CD4-positive, alpha-beta T cell (primary cell): ENCODE data around the gene NHSL2. TPM values are rescaled to one million over a fixed set of nuclear protein-coding genes. Genes with fewer than 3 reads are reported as not detected.

Experiments
- ATAC-seq: fragments of 200-7000 bp; cut with Tn5 transposase; one replicate; pipeline ENCODE4 v1.10.0; 2022; ENCODE audit warnings: mild to moderate bottlenecking; ENCODE audit not compliant: poor library complexity
- CTCF ChIA-PET: fragments of 350-600 bp; sonication (Branson Sonifier 250); formaldehyde crosslinking; loops from one replicate; lab custom pipeline; 2021; ENCODE audit warnings: antibody characterized with exemption, inconsistent platforms; lab: Charles Lee
- POLR2A ChIA-PET: fragments of 350-600 bp; sonication (Branson Sonifier 250); formaldehyde crosslinking; loops from one replicate; lab custom pipeline; 2021; ENCODE audit warnings: antibody characterized with exemption, inconsistent platforms; lab: Charles Lee
- DNase-seq, 14 experiments: peaks; one replicate each; pipeline ENCODE4 v3.0.0-alpha.2; 2013 to 2020; ENCODE audit warnings: mixed read lengths in 2 of 14
- H3K27ac ChIP-seq, 2 donors: one replicate each; pipeline versions ENCODE4 v1.5.1 to v1.7.0; 2013; ENCODE audit warnings: low read length in 2 of 2, low read depth in 1 of 2, mild to moderate bottlenecking in 1 of 2
- H3K27me3 ChIP-seq, 2 experiments: 1 replicate in 1 of 2; 2 replicates in 1 of 2; pipeline versions ENCODE4 v1.6.1 to v1.7.0; 2013; ENCODE audit warnings: low read length in 2 of 2, control low read depth in 1 of 2, mild to moderate bottlenecking in 1 of 2, moderate library complexity in 1 of 2; ENCODE audit not compliant: insufficient read depth in 2 of 2, control insufficient read depth in 1 of 2
- H3K36me3 ChIP-seq: one replicate; pipeline ENCODE4 v1.6.1; 2013; ENCODE audit warnings: low read length, control low read depth; ENCODE audit not compliant: insufficient read depth
- H3K4me1 ChIP-seq: one replicate; pipeline ENCODE4 v1.6.1; 2013; ENCODE audit warnings: low read length, control low read depth; ENCODE audit not compliant: insufficient read depth
- H3K4me3 ChIP-seq: one replicate; pipeline ENCODE4 v1.5.1; 2013; ENCODE audit warnings: mild to moderate bottlenecking, low read length, moderate library complexity
- H3K9me3 ChIP-seq, 2 experiments: 1 replicate in 1 of 2; 2 replicates in 1 of 2; pipeline versions ENCODE4 v1.6.1 to v1.7.0; 2013; ENCODE audit warnings: low read length in 2 of 2, mild to moderate bottlenecking in 2 of 2, control low read depth in 1 of 2, moderate library complexity in 1 of 2; ENCODE audit not compliant: control insufficient read depth in 1 of 2, insufficient read depth in 1 of 2
- H3K27ac Mint-ChIP-seq: one replicate; pipeline ENCODE4 v1.8.0; 2020; ENCODE audit warnings: mixed read lengths
- H3K27me3 Mint-ChIP-seq: one replicate; pipeline ENCODE4 v1.8.0; 2021; ENCODE audit warnings: mixed read lengths
- H3K36me3 Mint-ChIP-seq: one replicate; pipeline ENCODE4 v1.8.0; 2021; ENCODE audit warnings: low read depth, mixed read lengths
- H3K4me1 Mint-ChIP-seq: one replicate; pipeline ENCODE4 v1.8.0; 2021; ENCODE audit warnings: low read depth, mixed read lengths
- H3K4me3 Mint-ChIP-seq: one replicate; pipeline ENCODE4 v1.8.0; 2020; ENCODE audit warnings: mild to moderate bottlenecking, mixed read lengths
- H3K9me3 Mint-ChIP-seq: one replicate; pipeline ENCODE4 v1.8.0; 2020; ENCODE audit warnings: mixed read lengths
- intact Hi-C, 2 experiments: fragments of 100-400 bp; cut with DNase I in 1 of 2; cut with micrococcal nuclease in 1 of 2; formaldehyde crosslinking; loops; one replicate each; pipeline versions ENCODE4 v1.15.1 to v1.9.0; 2023 to 2025; cut with DNase I, micrococcal nuclease
- total RNA-seq, 174 experiments: library from RNA in 2 of 174; stranded (reverse) in 2 of 174; gene quantifications; one replicate each; pipeline ENCODE4 v1.2.3 and lab custom pipeline; 2021 to 2026
- TF ChIP-seq, protein P1 (sequence below): fragments of 200-600 bp; IDR thresholded peaks from one replicate; pipeline ENCODE4 v1.8.0; 2022; ENCODE audit warnings: antibody characterized with exemption, mild to moderate bottlenecking

Gene NHSL2
- total RNA-seq, 2 experiments from 2014 or later = 1.3 to 1.5 TPM

DNA sequence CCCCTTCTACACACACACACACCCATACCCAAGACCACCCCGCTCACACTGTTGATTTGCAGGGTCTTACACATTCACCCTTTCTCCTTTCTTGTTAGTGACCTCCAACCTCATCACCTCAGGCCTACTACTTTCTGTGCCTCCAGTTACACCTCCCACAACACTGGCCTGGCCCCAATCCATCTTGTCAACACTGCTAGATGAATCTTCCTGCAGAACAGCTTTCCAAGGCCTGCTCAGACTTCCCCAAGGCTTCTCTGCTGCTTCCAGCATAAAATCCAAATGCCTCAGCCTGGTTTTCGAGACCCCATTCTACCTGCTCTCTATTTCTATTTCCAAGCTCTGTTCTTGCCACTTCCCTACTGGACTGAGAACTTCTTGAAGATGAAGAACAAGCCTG is 79.9 kb downstream of the NHSL2 start:
- intact Hi-C loops = no loop called here
- Mint-ChIP-seq H3K4me3 (no peak overlapping the region), H3K27me3 (no peaks in the 10 kb centered on the region), H3K27ac (no peak overlapping the region), H3K9me3 (no peaks in the 10 kb centered on the region), H3K4me1 (peaks cover 12% of the 10 kb centered on the region), H3K36me3 (no peaks in the 10 kb centered on the region)
- H3K4me3 ChIP-seq = no peak overlapping the region
- no peaks in the 10 kb centered on the region for H3K27me3 ChIP-seq
- no peak for DNase-seq
- H3K4me1 ChIP-seq = peaks cover 25% of the 10 kb centered on the region
- H3K36me3 ChIP-seq = no peaks in the 10 kb centered on the region
- no peaks in the 10 kb centered on the region for H3K9me3 ChIP-seq
- TF ChIP-seq, protein P1, sequence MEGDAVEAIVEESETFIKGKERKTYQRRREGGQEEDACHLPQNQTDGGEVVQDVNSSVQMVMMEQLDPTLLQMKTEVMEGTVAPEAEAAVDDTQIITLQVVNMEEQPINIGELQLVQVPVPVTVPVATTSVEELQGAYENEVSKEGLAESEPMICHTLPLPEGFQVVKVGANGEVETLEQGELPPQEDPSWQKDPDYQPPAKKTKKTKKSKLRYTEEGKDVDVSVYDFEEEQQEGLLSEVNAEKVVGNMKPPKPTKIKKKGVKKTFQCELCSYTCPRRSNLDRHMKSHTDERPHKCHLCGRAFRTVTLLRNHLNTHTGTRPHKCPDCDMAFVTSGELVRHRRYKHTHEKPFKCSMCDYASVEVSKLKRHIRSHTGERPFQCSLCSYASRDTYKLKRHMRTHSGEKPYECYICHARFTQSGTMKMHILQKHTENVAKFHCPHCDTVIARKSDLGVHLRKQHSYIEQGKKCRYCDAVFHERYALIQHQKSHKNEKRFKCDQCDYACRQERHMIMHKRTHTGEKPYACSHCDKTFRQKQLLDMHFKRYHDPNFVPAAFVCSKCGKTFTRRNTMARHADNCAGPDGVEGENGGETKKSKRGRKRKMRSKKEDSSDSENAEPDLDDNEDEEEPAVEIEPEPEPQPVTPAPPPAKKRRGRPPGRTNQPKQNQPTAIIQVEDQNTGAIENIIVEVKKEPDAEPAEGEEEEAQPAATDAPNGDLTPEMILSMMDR = no peak
- ChIA-PET CTCF (no interaction called here), POLR2A (no interaction called here)
- ATAC-seq = no peak
- no peak overlapping the region for H3K27ac ChIP-seq

DNA sequence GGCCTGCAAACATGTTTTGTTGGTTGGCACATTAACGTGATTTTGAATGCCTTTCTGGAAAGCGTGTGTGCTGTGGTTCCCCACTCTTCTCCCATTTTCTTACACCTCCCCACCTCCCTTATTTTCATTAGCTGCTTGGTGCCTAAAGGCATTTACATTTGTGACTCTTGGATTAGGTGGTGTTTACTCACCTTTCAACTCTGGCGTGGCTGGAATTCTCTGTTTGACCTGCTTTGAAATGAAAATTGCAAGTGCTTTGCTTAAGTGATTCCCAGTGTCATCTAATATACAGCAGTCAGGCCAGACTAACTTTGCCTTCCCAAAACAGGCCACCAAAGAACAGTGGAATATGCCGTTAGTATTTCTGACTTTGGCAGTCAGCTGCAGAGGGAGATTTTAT is 80.5 kb downstream of the NHSL2 start:
- no peak overlapping the region for H3K4me3 Mint-ChIP-seq
- H3K9me3 ChIP-seq = no peaks in the 10 kb centered on the region
- no peak for DNase-seq
- peaks cover 12% of the 10 kb centered on the region for H3K4me1 Mint-ChIP-seq
- no peak overlapping the region for H3K27ac Mint-ChIP-seq
- H3K4me1 ChIP-seq = peaks cover 25% of the 10 kb centered on the region
- H3K36me3 Mint-ChIP-seq = no peaks in the 10 kb centered on the region
- H3K36me3 ChIP-seq = no peaks in the 10 kb centered on the region
- ChIA-PET POLR2A (no interaction called here), CTCF (no interaction called here)
- intact Hi-C loops = no loop called here
- no peak overlapping the region for H3K4me3 ChIP-seq
- no peaks in the 10 kb centered on the region for H3K9me3 Mint-ChIP-seq
- ATAC-seq = no peak
- H3K27me3 Mint-ChIP-seq = no peaks in the 10 kb centered on the region
- TF ChIP-seq, protein P1 = no peak
- H3K27me3 ChIP-seq = no peaks in the 10 kb centered on the region
- H3K27ac ChIP-seq = no peak overlapping the region

DNA sequence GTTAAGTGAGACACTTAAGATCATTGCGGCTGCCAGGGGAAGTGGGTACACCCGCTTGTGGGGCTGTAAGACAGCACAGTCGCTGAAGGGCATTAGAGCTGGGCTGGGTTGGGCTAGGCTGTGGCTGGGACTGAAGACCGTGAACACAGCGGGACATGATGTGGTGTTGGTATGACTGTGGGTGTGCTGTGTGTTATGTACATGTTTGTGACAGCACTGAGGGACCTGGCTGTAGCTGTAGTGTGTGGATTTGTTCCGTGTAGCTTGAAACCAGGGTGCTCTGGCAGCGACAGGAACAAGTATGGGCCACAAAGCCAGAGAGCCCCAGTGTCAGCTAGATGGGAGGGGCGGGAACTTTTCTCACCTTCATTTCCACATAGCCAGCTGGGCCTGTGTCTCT is 82.1 kb downstream of the NHSL2 start:
- H3K27me3 Mint-ChIP-seq = no peaks in the 10 kb centered on the region
- peak overlapping the region; percentile 45 for H3K4me3 Mint-ChIP-seq
- Histone ChIP-seq H3K9me3 (no peaks in the 10 kb centered on the region), H3K4me1 (peaks cover 25% of the 10 kb centered on the region), H3K27ac (no peak overlapping the region), H3K36me3 (no peaks in the 10 kb centered on the region), H3K27me3 (no peaks in the 10 kb centered on the region), H3K4me3 (no peak overlapping the region)
- ATAC-seq (peak; percentile 96), DNase-seq (peak; percentile 18 to 79 (median 33))
- intact Hi-C loops = no loop called here
- CTCF ChIA-PET = interaction anchor here (0.7 kb wide), 1 partner anchor 82 kb away, joined by 3 read pairs; the partner anchor contains the start of gene NHSL2
- H3K27ac Mint-ChIP-seq = peak overlapping the region; percentile 24
- no peaks in the 10 kb centered on the region for H3K36me3 Mint-ChIP-seq
- TF ChIP-seq, protein P1 = no peak
- H3K9me3 Mint-ChIP-seq = no peaks in the 10 kb centered on the region
- POLR2A ChIA-PET = no interaction called here
- H3K4me1 Mint-ChIP-seq = peaks cover 12% of the 10 kb centered on the region
